Activated CD8-positive, alpha-beta memory T cell treated with anti-CD3 and anti-CD28 coated beads for 1 hour (primary cell): ENCODE data around the gene KLHL40.

ENCODE experiments used
- DNase-seq, 2 donors: peaks; one replicate each; pipeline ENCODE4 v3.0.0-alpha.2; 2020; ENCODE audit warnings: low read depth in 1 of 2; ENCODE audit errors: extremely low read depth in 1 of 2

Gene KLHL40

GRCh38 chr3:42702066-42702951 lies 17.0 kb downstream of the KLHL40 start, which contains the start of gene HHATL:
HHATL (minus strand) TSS chr3:42702798; CDS start chr3:42700826, 1,972 bp downstream.
- DNase-seq = no peak

GRCh38 chr3:42702982-42703694 lies 17.8 kb downstream of the KLHL40 start:
- DNase-seq = no peak

GRCh38 chr3:42703695-42704025 lies 18.3 kb downstream of the KLHL40 start:
- DNase-seq = no peak

GRCh38 chr3:42704136-42704841 lies 19.0 kb downstream of the KLHL40 start:
- no peak for DNase-seq

- no peak for DNase-seq
Observed at GRCh38 chr3:42705058-42705767, 19.9 kb downstream of the KLHL40 start.

GRCh38 chr3:42705962-42706585 lies 20.7 kb downstream of the KLHL40 start:
- DNase-seq = no peak

GRCh38 chr3:42706721-42707619 lies 21.6 kb downstream of the KLHL40 start:
- no peak for DNase-seq

GRCh38 chr3:42707620-42708355 lies 22.5 kb downstream of the KLHL40 start:
- DNase-seq = no peak

- DNase-seq = no peak
Observed at GRCh38 chr3:42708611-42709151, 23.3 kb downstream of the KLHL40 start.

GRCh38 chr3:42709621-42710020 lies 24.3 kb downstream of the KLHL40 start:
- no peak for DNase-seq

- no peak for DNase-seq
Observed at GRCh38 chr3:42710323-42711021, 25.1 kb downstream of the KLHL40 start.

GRCh38 chr3:42711491-42712343 lies 26.4 kb downstream of the KLHL40 start:
- DNase-seq = no peak

GRCh38 chr3:42712344-42712648 lies 27.0 kb downstream of the KLHL40 start:
- DNase-seq = no peak

GRCh38 chr3:42712688-42713372 lies 27.5 kb downstream of the KLHL40 start:
- no peak for DNase-seq

- no peak for DNase-seq
Observed at GRCh38 chr3:42713747-42714146, 28.4 kb downstream of the KLHL40 start.

- DNase-seq = no peak
Observed at GRCh38 chr3:42714171-42714852, 29.0 kb downstream of the KLHL40 start.
